Stimulated activated naive CD4-positive, alpha-beta T cell (primary cell): Measurements from ENCODE around the gene FRMD4A.
"Not testable (repeated sequence)": the region's sequence is repeated elsewhere in the genome, so short reads cannot be mapped to it uniquely, and the experiment has no call there.

Experiments
- DNase-seq, 6 experiments: peaks; one replicate each; lab custom pipeline; 2025; lab: John Stamatoyannopoulos, UW

The FRMD4A gene

GRCh38 chr10:13913897-13914296 is 416.8 kb downstream of the FRMD4A start:
- DNase-seq = no peak

- DNase-seq = no peak
Observed at GRCh38 chr10:13911821-13912520, 418.8 kb downstream of the FRMD4A start.

DNA sequence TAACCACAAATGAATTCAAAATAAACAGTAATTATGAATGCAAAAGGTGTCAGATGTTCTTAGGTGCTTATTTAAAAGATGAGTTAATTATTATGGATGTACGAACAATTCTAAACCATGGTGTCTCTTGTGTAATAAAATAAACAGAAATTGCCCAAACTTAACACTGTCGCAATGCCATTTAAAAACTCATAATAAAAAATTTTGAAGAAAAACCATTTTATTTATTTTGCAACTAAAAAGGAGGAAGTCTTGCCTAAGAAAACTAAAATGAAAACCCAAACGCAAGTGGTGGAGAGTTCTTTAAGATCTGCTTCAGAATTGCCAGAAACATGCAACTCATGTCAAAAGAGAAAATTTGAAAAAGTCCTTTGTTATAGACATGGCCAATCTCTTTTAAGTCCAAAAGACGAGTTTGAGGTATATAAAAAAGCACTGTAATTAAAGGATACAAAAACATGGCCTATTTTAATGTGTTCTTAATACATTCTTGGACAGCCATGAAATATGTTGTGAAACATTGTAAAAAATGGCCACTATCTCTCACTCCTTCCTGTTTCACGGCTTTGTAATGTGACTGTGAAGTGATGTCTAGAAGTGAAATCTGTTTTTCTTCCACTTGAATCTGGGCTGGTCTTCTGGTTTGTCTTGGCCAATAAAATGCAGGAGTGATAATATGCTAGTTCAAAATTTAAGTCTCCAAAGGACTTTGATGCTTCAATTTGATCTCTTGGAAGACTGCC is 421.0 kb downstream of the FRMD4A start:
- DNase-seq = no peak

GRCh38 chr10:13908475-13908874 is 422.2 kb downstream of the FRMD4A start:
- no peak for DNase-seq

- DNase-seq = no peak
Observed at GRCh38 chr10:13907570-13907969, 423.2 kb downstream of the FRMD4A start.

DNA sequence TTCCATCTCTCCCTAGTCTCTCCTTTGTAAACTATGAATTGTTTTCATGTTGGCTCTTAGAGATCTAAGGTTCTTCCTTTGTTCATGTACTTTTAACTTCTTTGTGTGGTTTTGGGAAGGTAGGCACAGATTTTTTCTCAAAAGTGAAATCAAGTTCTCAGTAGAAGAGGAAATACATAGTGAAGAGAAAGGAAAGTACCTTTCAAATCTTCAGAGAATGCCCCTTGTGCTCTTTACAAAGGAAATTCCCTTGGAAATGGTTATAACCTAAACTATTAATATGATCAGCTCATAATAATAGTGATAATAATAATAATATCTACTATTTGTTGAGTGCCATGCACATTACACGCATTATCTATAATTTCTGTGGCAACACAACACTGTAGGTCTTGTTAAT is 425.4 kb downstream of the FRMD4A start:
- DNase-seq = no peak

DNA sequence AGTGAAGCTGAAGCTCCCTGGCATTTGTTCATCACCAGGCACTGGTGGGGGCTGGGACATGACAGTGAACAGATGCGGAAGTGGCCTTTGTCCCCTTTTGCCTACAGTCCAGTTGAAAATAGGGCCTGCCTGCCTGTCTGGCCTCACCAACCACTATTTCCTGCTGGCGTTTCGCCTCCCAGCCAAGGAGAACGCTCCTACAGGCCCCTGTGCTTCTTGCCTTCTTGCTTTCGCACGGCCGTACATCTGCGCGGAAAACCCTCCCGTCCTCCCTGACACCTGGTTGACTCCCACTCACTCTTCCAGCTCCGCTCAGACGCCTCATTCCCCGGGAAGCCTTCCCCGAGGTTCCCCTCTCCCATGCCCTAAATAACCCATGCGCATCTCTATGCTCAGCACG is 426.7 kb downstream of the FRMD4A start:
- no peak for DNase-seq

- no peak for DNase-seq
Observed at GRCh38 chr10:13902868-13903587, 427.7 kb downstream of the FRMD4A start.

DNA sequence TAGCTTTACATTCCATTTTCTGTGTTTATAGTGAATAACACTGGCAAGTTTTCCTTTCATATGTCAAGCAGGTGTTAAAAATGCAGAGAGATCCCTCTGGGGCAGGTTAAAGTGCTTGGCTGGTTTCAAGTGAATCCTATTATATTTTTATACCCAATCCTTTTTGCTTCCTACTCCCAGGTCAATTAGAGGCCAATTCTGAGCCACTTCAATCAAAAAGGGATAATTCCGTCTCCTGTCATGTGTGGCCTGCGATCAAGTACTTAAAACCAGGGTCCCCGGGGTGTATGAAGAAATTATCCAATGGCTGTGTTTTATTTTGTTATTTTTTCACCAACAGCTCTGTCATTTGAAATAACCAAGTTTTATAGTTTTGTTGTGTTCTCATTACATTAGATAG is 430.8 kb downstream of the FRMD4A start:
- no peak for DNase-seq

DNA sequence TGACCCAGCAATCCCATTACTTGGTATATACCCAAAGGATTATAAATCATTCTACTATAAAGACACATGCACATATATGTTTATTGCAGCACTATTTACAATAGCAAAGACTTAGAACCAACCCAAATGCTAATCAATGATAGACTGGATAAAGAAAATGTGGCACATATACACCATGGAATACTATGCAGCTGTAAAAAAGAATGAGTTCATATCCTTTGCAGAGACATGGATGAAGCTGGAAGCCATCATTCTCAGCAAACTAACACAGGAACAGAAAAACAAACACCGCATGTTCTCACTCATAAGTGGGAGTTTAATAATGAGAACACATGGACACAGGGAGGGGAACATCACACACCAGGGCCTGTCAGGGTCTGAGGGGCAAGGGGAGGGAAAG is 434.6 kb downstream of the FRMD4A start:
- DNase-seq = not testable (repeated sequence)

- peak in 1 of 6 experiments; percentile 4 for DNase-seq
Observed at GRCh38 chr10:13894412-13895093, 436.2 kb downstream of the FRMD4A start.

DNA sequence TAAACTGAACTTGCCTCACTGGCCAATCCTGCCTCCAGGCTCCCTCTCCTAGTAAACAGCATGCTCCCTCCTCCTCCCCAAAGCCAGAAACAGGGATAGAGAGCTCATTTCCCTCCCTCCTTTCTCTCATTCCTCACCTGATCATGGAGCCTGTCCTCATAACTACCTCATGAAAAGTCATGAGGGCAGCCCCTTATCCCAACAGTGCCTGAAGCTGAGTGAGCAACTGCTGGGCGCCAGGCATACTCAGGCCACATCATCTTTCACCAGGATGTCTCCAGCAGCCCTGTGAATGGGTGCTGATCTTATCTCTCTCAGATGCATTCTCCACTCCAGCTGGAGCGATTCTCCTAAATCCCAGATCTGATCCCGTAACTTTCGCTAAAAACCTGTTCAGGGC is 436.8 kb downstream of the FRMD4A start:
- no peak for DNase-seq

DNA sequence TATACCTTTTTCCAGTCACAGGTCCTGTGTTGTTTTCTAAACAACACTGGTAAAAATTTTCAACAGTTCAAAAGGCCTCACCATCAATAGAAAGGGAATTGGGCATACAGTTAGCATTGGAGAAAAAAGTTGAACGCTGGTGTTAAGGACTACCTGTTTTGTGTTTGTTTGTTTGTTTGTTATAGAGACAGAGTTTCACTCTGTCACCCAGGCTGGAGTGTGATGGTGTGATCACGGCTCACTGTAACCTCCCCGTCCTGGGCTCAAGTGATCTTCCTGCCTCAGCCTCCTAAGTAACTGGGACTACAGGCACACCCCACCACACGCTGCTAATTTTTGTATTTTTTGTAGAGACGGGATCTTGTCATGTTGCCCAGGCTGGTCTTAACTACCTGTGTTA is 437.9 kb downstream of the FRMD4A start:
- no peak for DNase-seq

DNA sequence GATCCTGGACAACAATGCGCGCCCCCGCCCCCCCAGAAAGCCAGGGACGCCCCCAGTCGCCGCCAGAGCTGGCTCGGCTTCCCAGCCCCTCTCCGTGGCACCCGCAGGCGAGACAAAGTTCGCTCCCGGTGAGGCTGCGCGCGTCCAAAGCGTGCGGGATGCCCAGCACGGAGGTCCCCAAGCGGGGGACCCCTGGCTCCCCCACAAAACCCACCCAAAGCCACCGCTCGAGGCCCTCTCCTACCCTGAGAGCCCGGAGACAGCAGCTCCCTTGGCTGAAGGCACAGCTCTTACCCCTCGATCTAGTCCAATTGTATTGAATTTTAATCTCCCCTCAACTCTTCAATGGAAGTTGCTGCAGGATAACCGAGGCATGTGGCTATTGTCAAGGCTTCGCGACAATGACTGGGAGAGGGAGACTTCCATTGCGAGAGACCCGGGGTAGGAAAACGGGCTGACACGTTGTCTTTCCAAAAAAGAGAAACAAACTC is 438.7 kb downstream of the FRMD4A start:
- peak in 1 of 6 experiments; percentile 14 for DNase-seq

GRCh38 chr10:13891128-13892000 is 439.4 kb downstream of the FRMD4A start:
- peak in 2 of 6 experiments; percentile 23 to 40 for DNase-seq

- DNase-seq = peak in 1 of 6 experiments; percentile 14
Observed at GRCh38 chr10:13890233-13891127, 440.2 kb downstream of the FRMD4A start.

GRCh38 chr10:13887761-13888160 is 443.0 kb downstream of the FRMD4A start:
- no peak for DNase-seq

DNA sequence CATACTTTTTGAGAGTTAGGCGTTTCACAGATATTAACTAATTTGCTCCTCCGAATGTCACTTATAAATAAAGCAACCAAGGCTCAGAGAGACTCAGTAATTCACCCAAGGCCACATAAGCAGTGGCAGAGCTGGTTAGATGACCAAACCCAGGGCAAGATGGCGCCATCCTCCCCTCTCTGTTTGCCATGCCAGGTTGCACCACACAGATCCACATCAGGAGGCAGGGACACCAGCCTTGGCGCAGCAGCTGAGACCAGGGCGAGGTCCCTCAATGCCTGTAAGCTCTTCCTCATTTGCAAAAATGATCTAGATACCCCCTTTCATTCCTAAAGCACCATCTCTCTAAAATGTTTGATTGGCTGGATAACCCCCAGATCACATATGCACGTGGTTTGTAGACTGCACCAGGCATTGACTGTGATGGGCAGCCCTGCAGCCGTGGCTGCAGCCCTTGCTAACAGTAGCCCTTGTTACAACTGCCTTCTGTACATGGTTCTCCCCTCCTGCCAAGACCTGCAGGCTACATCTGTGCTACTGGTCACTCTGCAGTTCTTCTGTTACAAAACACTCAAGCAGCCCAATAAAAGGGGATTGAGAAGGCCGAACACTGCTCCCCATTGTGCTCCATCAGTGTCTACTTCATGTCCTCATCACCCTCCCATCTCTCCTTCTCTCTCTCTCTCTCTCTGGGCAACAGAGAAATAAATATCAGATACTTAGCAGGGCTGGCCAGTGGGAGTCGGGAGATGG is 445.3 kb downstream of the FRMD4A start:
- no peak for DNase-seq
